GM19463 (cell line): ENCODE data around the gene TXNDC17.
"Not testable (repeated sequence)": the region's sequence is repeated elsewhere in the genome, so short reads cannot be mapped to it uniquely, and the experiment has no call there.

Experiments used
- ATAC-seq: cut with Tn5 transposase; IDR thresholded peaks from one replicate; pipeline ENCODE4 v1.9.1; 2021; ENCODE audit warnings: mild to moderate bottlenecking, moderate library complexity; ENCODE audit not compliant: unreplicated experiment

The TXNDC17 gene

DNA sequence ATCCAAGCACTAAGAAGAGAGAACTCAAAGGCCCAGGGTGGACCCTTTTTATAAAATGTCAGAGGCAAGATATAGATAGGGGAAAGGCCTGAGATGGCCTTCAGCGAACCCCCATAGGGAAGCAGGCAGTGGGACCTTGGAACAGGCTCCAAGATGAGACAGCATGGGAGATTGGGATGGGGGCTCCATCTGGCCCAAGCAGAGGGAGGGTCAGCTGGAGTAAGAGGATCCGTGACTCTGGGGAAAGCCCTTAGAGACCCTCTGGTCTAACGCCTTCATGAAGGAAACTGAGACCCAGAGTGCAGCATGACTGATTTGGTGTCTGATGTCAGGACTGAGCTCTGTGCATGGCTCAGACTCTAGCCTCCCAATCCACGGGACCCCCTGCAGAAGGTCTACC lies 41.5 kb downstream of the TXNDC17 start:
- no peak for ATAC-seq

DNA sequence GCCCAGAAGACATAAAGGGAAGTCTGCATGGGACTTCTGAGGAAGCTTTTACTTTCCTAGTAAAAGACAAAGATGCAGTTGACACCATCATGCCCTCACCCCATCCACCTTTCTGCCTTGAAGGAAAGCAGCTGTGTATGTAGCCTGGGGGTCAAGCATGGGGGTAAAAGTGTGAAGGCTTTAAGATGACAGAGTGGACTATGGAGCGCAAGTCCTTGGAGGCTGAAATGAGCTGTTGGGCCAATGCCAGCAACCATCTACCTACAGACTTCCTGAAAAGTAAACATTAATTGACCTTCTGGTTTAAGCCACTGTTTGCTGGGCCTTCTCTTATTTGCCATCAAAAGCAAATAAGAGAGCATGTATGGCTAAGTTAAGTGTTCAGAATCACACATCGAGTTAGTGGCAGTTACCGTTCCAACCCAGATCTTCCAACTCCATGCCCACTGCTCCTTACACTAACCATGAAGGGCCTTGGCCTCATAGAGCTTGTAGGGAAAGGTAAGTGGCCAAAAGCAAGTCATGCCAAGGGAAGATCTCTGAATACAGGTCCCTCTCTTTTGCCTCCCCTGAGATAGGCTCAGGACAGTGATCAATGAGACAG lies 42.3 kb downstream of the TXNDC17 start:
- no peak for ATAC-seq

DNA sequence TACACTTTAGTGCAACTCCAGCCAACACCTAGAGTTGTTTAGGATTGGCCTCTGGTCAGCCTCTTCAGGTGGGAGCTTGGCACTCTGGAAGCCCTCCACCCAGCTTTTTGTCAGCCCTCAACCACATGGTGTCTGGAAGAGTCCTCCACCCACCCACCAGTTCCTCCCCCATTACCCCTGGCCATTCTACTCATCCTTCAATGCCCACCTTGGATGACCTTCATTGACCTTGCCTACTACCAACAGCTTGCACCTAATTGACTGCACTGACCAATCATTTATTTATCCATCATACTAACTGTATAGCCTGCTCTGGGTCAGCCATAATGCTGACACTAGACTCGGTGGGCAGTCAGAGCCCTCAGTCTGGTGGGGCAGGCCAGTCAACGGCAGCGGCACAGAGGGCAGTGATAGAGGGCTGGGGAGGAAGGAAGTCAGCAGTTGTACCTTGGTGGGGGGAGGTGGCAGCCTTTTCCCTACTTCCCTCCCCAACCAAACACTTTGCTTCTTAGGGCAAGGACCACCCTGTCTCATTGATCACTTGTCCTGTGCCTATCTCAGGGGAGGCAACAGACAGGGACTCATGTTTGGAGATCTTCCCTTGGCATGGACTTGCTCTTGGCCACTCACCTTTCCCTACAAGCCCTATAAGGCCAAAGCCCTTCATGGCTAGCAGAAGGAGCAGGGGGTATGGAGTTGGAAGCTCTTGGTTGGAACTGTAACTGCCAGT lies 43.0 kb downstream of the TXNDC17 start:
- ATAC-seq = no peak

DNA sequence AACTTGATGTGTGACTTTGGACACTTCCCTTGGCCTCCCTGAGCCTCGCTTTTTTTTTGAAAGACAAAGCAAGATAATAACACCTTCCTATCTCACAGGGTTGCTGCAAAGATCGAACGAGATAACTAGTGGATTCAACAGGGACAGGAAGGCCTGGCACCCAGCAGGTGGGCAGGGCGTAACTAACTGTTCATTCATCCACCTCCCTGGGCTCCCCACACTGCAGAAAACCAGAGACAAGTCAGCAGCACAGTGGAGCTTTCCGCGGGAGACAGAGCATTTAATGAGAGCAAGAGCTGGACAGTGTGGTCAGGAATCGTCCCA lies 43.6 kb downstream of the TXNDC17 start:
- no peak for ATAC-seq

DNA sequence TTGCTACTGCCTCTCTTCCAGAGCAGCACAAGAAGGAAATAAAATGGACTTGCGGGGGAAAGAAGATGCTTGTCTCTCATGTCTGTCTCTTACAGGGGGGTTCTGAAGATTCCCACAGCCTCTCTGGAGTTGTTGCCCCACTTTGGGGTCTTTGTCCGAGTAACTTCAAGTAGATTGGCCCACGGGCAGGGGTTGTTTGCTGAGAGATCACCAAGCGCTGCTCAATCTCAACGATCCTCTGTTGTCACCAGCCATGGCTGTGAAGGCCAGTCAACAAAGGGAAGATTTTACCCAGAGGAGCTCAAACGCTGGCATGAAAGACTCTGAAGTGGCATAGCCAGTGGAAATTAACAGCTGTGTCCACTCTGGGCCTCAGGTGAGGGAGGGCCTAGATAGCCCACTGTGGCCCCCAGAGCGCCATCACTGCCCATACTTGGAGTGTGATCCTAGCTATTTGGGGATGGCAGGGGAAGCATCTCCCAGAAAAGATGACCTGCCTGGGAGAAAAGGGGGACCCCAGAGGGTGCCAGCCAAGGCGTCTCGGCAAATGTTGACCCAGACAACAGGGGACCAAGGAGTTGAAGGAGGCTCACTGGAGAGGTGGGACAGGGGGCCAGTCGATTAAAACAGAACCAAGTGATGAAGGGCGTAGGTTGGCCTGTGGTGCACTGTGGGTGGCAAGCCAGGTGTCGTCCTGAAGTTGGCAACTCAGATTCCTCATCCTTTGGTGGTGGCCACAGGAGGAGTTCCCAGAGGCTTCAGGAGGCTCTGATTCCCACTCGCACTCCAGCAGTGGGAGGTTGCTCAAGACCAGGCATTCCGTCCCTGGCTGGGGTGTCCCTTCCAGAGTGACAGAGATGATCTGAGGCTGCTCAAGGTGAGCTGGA lies 44.3 kb downstream of the TXNDC17 start:
- ATAC-seq = no peak

DNA sequence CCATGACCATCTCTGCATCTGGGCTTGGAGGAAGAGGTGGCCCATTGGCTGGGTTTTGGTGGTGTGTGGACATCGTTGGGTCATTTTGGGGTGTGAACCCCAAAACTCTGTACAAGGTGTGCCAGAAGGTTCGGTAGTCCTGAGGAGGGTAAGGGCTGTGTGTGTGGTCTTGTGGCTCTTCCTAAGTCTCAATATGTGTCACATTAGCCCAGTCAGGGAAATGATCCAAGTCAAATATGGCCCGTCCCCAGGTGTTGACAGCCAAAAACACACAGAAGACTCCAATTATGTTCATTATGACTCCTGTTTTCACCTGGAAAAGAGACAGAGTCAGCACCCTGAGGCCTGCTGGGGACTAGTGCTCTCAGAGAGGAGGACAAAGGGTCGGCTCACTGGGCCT lies 45.2 kb downstream of the TXNDC17 start:
- ATAC-seq = no peak

DNA sequence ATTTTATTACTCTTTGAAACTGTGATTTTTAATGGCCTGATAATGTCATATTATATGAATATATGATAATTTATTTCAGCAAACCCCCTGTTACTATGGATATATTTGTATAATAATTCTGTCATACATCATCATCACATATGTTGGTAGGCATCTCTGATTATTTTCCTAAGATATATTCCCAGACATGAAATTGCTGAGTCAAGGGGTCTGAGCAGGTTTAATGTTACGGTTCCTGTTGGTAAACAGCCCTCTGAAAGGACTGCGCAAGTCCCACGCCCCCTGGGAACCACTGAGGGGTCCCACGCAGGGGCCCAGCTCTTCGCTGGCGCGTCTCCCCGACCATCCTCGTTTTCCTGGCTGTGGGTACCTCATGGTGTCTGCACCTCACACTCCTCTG lies 48.1 kb downstream of the TXNDC17 start:
- no peak for ATAC-seq

DNA sequence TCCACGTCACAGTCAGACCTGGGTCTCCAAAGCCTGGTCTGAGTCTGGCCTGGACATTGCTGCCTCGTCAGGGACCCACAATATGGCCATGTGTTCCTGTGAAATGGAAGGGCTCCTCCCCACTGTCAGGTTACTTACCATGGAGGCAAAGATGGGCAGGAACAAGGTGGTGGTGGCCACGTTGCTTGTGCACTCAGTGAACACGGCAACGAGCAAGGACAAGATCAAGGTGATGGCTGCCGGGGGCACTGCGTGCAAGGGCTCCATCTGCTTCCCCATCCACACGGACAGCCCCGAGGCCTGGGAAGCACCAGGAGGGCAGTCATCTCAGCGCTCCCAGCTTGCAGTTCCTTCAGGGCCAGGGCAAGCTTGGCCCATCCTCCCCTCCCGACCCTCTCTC lies 49.8 kb downstream of the TXNDC17 start:
- ATAC-seq = no peak

DNA sequence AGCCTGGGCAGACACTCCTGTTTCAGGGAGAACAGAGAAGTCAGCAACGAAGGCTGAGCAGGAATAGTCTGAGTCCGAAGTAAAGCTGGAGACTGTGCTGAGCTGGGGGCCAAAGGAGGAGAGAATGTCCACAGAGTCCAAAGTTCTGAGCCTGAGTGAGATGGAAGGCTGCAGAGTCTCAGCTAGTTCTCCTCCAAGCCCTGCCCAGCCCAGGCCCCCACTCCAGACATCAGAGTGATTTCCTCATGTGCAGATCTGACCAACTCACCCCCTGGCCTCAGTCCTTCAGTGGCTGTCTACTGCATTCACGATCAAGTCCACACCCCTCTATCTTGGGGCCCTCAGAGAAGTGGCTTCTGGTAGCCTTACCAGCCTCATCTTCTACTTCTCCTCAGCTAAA lies 50.7 kb downstream of the TXNDC17 start:
- no peak for ATAC-seq

DNA sequence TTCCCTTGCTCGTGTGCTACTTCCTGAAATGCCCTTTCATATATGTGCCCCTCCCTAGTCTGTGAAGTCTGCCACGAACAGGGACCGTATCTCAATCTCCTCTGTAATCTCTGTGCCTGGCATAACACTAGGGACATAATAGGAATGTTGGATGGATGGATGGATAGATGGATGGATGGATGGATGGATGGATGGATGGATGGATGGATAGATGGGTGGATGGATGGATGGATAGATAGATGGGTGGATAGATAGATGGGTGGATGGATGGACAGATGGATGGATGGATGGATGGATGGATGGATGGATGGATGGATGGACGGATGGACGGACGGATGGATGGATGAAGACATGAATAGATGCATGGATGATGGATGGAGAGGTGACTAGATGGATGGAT lies 51.1 kb downstream of the TXNDC17 start:
- ATAC-seq = not testable (repeated sequence)
